Measurements from ENCODE around the gene FCN3.

- TF ChIP-seq, protein P1, sequence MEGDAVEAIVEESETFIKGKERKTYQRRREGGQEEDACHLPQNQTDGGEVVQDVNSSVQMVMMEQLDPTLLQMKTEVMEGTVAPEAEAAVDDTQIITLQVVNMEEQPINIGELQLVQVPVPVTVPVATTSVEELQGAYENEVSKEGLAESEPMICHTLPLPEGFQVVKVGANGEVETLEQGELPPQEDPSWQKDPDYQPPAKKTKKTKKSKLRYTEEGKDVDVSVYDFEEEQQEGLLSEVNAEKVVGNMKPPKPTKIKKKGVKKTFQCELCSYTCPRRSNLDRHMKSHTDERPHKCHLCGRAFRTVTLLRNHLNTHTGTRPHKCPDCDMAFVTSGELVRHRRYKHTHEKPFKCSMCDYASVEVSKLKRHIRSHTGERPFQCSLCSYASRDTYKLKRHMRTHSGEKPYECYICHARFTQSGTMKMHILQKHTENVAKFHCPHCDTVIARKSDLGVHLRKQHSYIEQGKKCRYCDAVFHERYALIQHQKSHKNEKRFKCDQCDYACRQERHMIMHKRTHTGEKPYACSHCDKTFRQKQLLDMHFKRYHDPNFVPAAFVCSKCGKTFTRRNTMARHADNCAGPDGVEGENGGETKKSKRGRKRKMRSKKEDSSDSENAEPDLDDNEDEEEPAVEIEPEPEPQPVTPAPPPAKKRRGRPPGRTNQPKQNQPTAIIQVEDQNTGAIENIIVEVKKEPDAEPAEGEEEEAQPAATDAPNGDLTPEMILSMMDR (conservative IDR thresholded peaks at IDR 0.05; ENCODE audit: low read length), result no peak
- TF ChIP-seq EZH2phosphoT487 (IDR thresholded peaks at IDR 0.05; ENCODE audit: borderline replicate concordance, low read depth, low read length), result no peak
These were observed 35.4 kb downstream of the FCN3 start for GRCh38 chr1:27339213-27339612.
